Breast epithelium (tissue), 3 donors: ENCODE data around the gene FBXW12.

Experiments used
- POLR2A ChIP-seq: fragments of 450-650 bp; IDR thresholded peaks from one replicate; pipeline ENCODE4 v1.6.1; 2016; ENCODE audit warnings: antibody characterized with exemption, mild to moderate bottlenecking, moderate library complexity
- POLR2AphosphoS5 ChIP-seq, 3 donors: sonication (generic); formaldehyde crosslinking; IDR thresholded peaks; one replicate each; pipeline ENCODE4 v1.6.1; 2017; ENCODE audit warnings: antibody characterized with exemption in 3 of 3
- TF ChIP-seq, protein P1 (sequence below), 3 donors: fragments of 450-650 bp; IDR thresholded peaks; one replicate each; pipeline ENCODE4 v1.5.1; 2016 to 2017; ENCODE audit warnings: antibody characterized with exemption in 3 of 3, mild to moderate bottlenecking in 3 of 3, moderate library complexity in 3 of 3

DNA sequence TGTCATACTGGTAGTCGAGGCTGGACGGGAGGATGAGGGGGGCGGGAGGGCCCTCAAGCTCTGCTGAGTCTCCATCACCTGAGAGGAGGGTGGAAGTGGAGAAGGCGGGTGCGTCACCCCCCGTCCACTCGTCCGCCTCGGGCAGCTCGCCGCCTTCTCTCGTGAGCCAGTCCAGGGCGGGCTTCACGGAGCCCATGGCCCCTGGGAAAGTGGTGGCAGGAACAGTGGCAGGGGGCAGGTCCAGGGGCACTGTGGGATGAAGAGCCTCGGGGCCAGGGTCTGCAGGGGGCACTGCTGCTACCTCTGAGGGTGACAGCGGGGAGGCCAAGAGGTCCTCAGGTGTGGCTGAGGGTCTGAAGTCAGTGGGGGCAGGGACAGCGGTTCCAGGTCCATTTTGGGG, 47.6 kb downstream of the FBXW12 start:
- TF ChIP-seq, protein P1, sequence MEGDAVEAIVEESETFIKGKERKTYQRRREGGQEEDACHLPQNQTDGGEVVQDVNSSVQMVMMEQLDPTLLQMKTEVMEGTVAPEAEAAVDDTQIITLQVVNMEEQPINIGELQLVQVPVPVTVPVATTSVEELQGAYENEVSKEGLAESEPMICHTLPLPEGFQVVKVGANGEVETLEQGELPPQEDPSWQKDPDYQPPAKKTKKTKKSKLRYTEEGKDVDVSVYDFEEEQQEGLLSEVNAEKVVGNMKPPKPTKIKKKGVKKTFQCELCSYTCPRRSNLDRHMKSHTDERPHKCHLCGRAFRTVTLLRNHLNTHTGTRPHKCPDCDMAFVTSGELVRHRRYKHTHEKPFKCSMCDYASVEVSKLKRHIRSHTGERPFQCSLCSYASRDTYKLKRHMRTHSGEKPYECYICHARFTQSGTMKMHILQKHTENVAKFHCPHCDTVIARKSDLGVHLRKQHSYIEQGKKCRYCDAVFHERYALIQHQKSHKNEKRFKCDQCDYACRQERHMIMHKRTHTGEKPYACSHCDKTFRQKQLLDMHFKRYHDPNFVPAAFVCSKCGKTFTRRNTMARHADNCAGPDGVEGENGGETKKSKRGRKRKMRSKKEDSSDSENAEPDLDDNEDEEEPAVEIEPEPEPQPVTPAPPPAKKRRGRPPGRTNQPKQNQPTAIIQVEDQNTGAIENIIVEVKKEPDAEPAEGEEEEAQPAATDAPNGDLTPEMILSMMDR (IDR thresholded peaks at IDR 0.05), result no peak
- TF ChIP-seq POLR2AphosphoS5 (IDR thresholded peaks at IDR 0.05), result no peak
- TF ChIP-seq POLR2A, result no peak
